ENCODE results near the gene PCDHGB3. TPM values are rescaled to one million over a fixed set of nuclear protein-coding genes. Genes with fewer than 3 reads are reported as not detected.

The PCDHGB3 gene
- polyA plus RNA-seq, 3 donors, result not detected

DNA sequence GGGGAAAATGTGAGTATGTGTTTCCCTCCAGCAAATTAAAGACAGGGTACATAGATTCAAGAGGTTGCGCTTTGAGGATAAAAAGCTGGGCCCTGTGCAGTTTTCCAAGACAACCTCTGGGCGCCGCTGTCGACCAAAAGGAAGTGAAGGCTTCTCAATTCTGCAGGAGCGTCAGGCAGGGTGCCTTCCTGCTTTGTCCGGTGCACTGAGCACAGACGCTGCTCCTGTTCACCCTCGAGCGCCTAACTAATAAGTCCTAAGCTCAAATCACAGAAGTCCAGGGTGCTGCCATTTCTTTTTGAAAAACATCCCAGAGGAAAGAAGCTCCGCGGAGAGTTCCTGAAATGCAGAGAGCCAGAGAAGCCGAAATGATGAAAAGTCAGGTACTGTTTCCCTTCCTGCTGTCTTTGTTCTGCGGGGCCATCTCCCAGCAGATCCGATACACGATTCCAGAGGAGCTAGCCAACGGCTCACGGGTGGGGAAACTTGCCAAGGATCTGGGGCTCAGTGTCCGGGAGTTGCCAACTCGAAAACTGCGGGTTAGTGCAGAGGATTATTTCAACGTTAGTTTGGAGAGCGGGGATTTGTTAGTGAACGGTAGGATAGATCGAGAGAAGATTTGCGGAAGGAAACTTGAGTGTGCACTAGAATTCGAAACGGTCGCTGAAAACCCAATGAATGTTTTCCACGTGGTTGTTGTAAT is 20.0 kb upstream of the PCDHGB3 start, which contains the start of gene PCDHGB1:
TSS of gene PCDHGB1 (plus strand) at position 183 of the 703 bp plus-strand sequence. CDS start at position 345, 162 bp downstream.
- intact Hi-C loops (cut with micrococcal nuclease), result no loop called here
- Histone ChIP-seq H3K4me1 (ENCODE audit: control insufficient read depth in 1 of 2, insufficient read depth in 2 of 2, low read length in 2 of 2) (no peaks in the 10 kb centered on the region), H3K4me3 (replicated peaks in 1 of 3; ENCODE audit: low read depth in 2 of 3, low read length in 3 of 3) (no peak within 1 kb of the TSS), H3K79me2 (ENCODE audit: insufficient read depth, low read length) (no peaks in the 10 kb centered on the region), H3K36me3 (replicated peaks in 1 of 2; ENCODE audit: control insufficient read depth in 1 of 2, insufficient read depth in 2 of 2, low read length in 2 of 2) (no peaks in the 10 kb centered on the region), H3K9ac (ENCODE audit: insufficient read depth, low read length, poor library complexity, severe bottlenecking) (no peak within 1 kb of the TSS), H3K27ac (ENCODE audit: low read depth in 1 of 2, low read length in 2 of 2) (no peak within 1 kb of the TSS), H4K20me1 (ENCODE audit: insufficient read depth, low read length) (no peaks in the 10 kb centered on the region), H3K4me2 (replicated peaks; ENCODE audit: extremely low read depth, low read length, poor library complexity, severe bottlenecking) (no peak within 1 kb of the TSS), H3K9me3 (replicated peaks in 1 of 2; ENCODE audit: control insufficient read depth in 1 of 2, insufficient read depth in 1 of 2, low read length in 2 of 2) (peaks cover 45 to 80% of the 10 kb centered on the region in 2 donors), H3K27me3 (ENCODE audit: control insufficient read depth in 2 of 2, insufficient read depth in 2 of 2, low read length in 2 of 2) (peaks cover 22 to 60% of the 10 kb centered on the region in 2 donors), H2AFZ (ENCODE audit: insufficient read depth, low read depth, low read length, poor library complexity, severe bottlenecking) (no peak within 1 kb of the TSS)
- DNase-seq, result no peak
- 22% methylated on average over 28 of the region's 29 CpGs for WGBS (ENCODE audit: insufficient coverage)
- peak; percentile 16 for TF ChIP-seq CTCF (IDR thresholded peaks at IDR 0.05)
- Mint-ChIP-seq H3K27ac (no peak within 1 kb of the TSS), H3K4me3 (peak within 1 kb of the TSS in 1 of 2 donors; percentile 71), H3K9me3 (peaks cover 37 to 76% (median 67%) of the 10 kb centered on the region in 7 donors), H3K27me3 (ENCODE audit: low read depth in 3 of 3) (peaks cover 32 to 58% (median 51%) of the 10 kb centered on the region in 3 donors), H3K36me3 (peaks cover 9 to 11% of the 10 kb centered on the region in 2 donors), H3K4me1 (no peaks in the 10 kb centered on the region)

DNA sequence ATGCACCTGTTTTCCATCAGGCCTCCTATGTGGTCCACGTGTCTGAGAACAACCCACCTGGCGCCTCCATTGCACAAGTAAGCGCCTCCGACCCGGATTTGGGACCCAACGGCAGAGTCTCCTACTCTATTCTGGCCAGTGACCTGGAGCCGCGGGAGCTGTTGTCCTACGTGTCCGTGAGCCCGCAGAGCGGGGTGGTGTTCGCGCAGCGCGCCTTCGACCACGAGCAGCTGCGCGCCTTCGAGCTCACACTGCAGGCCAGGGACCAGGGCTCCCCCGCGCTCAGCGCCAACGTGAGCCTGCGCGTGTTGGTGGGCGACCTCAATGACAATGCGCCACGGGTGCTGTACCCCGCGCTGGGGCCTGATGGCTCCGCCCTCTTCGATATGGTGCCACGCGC is 18.5 kb upstream of the PCDHGB3 start:
- Histone ChIP-seq H4K20me1 (ENCODE audit: insufficient read depth, low read length) (no peaks in the 10 kb centered on the region), H3K4me3 (replicated peaks in 1 of 3; ENCODE audit: low read depth in 2 of 3, low read length in 3 of 3) (no peak overlapping the region), H3K9ac (ENCODE audit: insufficient read depth, low read length, poor library complexity, severe bottlenecking) (no peak overlapping the region), H3K79me2 (ENCODE audit: insufficient read depth, low read length) (no peaks in the 10 kb centered on the region), H3K9me3 (replicated peaks in 1 of 2; ENCODE audit: control insufficient read depth in 1 of 2, insufficient read depth in 1 of 2, low read length in 2 of 2) (peaks cover 51 to 81% of the 10 kb centered on the region in 2 donors), H3K4me2 (replicated peaks; ENCODE audit: extremely low read depth, low read length, poor library complexity, severe bottlenecking) (no peak overlapping the region), H3K27ac (ENCODE audit: low read depth in 1 of 2, low read length in 2 of 2) (no peak overlapping the region), H3K27me3 (ENCODE audit: control insufficient read depth in 2 of 2, insufficient read depth in 2 of 2, low read length in 2 of 2) (peaks cover 21 to 67% of the 10 kb centered on the region in 2 donors), H3K36me3 (replicated peaks in 1 of 2; ENCODE audit: control insufficient read depth in 1 of 2, insufficient read depth in 2 of 2, low read length in 2 of 2) (no peaks in the 10 kb centered on the region), H2AFZ (ENCODE audit: insufficient read depth, low read depth, low read length, poor library complexity, severe bottlenecking) (no peak overlapping the region), H3K4me1 (ENCODE audit: control insufficient read depth in 1 of 2, insufficient read depth in 2 of 2, low read length in 2 of 2) (no peaks in the 10 kb centered on the region)
- Mint-ChIP-seq H3K27ac (no peak overlapping the region), H3K27me3 (ENCODE audit: low read depth in 3 of 3) (peaks cover 29 to 58% (median 53%) of the 10 kb centered on the region in 3 donors), H3K4me1 (no peaks in the 10 kb centered on the region), H3K9me3 (peaks cover 38 to 81% (median 66%) of the 10 kb centered on the region in 7 donors), H3K4me3 (peak overlapping the region in 1 of 2 donors; percentile 31), H3K36me3 (peaks cover 5 to 6% of the 10 kb centered on the region in 2 donors)
- intact Hi-C loops (cut with micrococcal nuclease), result no loop called here
- TF ChIP-seq CTCF (IDR thresholded peaks at IDR 0.05), result no peak
- no peak for DNase-seq
- 35% methylated on average over 21 of the region's 36 CpGs for WGBS (ENCODE audit: insufficient coverage)

Measured in CD14-positive monocyte (primary cell).